ENCODE results near the gene PLCB2. TPM values are rescaled to one million over a fixed set of nuclear protein-coding genes. Genes with fewer than 3 reads are reported as not detected.
A peak's percentile ranks its signal among the peaks of the same experiment; 100 is the strongest.

Gene PLCB2
- total and polyA plus RNA-seq, 9 of the 15 experiments (the other 6 are each of a cell fraction or from before 2014, with no cell fraction given) = 0.37 to 12.3 (median 8.0) TPM

GRCh38 chr15:40329804-40330203 lies 22.1 kb upstream of the PLCB2 start:
- H3K36me3 ChIP-seq (ENCODE audit: control insufficient read depth, insufficient read depth, low read length) = peaks cover 36% of the 10 kb centered on the region
- TF ChIP-seq HCFC1 (IDR thresholded peaks at IDR 0.05; ENCODE audit: low read depth, low read length) = no peak
- TF ChIP-seq POLR2G (IDR thresholded peaks at IDR 0.05; ENCODE audit: low read depth, low read length) = no peak
- TF ChIP-seq, protein P1, sequence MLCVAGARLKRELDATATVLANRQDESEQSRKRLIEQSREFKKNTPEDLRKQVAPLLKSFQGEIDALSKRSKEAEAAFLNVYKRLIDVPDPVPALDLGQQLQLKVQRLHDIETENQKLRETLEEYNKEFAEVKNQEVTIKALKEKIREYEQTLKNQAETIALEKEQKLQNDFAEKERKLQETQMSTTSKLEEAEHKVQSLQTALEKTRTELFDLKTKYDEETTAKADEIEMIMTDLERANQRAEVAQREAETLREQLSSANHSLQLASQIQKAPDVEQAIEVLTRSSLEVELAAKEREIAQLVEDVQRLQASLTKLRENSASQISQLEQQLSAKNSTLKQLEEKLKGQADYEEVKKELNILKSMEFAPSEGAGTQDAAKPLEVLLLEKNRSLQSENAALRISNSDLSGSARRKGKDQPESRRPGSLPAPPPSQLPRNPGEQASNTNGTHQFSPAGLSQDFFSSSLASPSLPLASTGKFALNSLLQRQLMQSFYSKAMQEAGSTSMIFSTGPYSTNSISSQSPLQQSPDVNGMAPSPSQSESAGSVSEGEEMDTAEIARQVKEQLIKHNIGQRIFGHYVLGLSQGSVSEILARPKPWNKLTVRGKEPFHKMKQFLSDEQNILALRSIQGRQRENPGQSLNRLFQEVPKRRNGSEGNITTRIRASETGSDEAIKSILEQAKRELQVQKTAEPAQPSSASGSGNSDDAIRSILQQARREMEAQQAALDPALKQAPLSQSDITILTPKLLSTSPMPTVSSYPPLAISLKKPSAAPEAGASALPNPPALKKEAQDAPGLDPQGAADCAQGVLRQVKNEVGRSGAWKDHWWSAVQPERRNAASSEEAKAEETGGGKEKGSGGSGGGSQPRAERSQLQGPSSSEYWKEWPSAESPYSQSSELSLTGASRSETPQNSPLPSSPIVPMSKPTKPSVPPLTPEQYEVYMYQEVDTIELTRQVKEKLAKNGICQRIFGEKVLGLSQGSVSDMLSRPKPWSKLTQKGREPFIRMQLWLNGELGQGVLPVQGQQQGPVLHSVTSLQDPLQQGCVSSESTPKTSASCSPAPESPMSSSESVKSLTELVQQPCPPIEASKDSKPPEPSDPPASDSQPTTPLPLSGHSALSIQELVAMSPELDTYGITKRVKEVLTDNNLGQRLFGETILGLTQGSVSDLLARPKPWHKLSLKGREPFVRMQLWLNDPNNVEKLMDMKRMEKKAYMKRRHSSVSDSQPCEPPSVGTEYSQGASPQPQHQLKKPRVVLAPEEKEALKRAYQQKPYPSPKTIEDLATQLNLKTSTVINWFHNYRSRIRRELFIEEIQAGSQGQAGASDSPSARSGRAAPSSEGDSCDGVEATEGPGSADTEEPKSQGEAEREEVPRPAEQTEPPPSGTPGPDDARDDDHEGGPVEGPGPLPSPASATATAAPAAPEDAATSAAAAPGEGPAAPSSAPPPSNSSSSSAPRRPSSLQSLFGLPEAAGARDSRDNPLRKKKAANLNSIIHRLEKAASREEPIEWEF (CRISPR knock-in tag; IDR thresholded peaks at IDR 0.05) = no peak
- TF ChIP-seq, protein P2, sequence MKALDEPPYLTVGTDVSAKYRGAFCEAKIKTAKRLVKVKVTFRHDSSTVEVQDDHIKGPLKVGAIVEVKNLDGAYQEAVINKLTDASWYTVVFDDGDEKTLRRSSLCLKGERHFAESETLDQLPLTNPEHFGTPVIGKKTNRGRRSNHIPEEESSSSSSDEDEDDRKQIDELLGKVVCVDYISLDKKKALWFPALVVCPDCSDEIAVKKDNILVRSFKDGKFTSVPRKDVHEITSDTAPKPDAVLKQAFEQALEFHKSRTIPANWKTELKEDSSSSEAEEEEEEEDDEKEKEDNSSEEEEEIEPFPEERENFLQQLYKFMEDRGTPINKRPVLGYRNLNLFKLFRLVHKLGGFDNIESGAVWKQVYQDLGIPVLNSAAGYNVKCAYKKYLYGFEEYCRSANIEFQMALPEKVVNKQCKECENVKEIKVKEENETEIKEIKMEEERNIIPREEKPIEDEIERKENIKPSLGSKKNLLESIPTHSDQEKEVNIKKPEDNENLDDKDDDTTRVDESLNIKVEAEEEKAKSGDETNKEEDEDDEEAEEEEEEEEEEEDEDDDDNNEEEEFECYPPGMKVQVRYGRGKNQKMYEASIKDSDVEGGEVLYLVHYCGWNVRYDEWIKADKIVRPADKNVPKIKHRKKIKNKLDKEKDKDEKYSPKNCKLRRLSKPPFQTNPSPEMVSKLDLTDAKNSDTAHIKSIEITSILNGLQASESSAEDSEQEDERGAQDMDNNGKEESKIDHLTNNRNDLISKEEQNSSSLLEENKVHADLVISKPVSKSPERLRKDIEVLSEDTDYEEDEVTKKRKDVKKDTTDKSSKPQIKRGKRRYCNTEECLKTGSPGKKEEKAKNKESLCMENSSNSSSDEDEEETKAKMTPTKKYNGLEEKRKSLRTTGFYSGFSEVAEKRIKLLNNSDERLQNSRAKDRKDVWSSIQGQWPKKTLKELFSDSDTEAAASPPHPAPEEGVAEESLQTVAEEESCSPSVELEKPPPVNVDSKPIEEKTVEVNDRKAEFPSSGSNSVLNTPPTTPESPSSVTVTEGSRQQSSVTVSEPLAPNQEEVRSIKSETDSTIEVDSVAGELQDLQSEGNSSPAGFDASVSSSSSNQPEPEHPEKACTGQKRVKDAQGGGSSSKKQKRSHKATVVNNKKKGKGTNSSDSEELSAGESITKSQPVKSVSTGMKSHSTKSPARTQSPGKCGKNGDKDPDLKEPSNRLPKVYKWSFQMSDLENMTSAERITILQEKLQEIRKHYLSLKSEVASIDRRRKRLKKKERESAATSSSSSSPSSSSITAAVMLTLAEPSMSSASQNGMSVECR (CRISPR knock-in tag; IDR thresholded peaks at IDR 0.05) = peak; percentile 30; the same call in 1 of the 2 replicates
- TF ChIP-seq TEAD1 (CRISPR knock-in tag; IDR thresholded peaks at IDR 0.05) = 0 out of 4 replicates have a peak, but pooled peaks of 1 of the 2 experiments have one; percentile 36
- TF ChIP-seq, protein P3, sequence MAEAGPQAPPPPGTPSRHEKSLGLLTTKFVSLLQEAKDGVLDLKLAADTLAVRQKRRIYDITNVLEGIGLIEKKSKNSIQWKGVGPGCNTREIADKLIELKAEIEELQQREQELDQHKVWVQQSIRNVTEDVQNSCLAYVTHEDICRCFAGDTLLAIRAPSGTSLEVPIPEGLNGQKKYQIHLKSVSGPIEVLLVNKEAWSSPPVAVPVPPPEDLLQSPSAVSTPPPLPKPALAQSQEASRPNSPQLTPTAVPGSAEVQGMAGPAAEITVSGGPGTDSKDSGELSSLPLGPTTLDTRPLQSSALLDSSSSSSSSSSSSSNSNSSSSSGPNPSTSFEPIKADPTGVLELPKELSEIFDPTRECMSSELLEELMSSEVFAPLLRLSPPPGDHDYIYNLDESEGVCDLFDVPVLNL (CRISPR knock-in tag; IDR thresholded peaks at IDR 0.05; ENCODE audit: low read depth) = no peak
- TF ChIP-seq ZNF311 (CRISPR knock-in tag; IDR thresholded peaks at IDR 0.05) = no peak
- TF ChIP-seq ZNF764 (CRISPR knock-in tag; IDR thresholded peaks at IDR 0.05; ENCODE audit: low read depth) = no peak
- 0 out of 2 replicates have a peak, but pooled peaks have one; percentile 31 for TF ChIP-seq ZNF143 (CRISPR knock-in tag; IDR thresholded peaks at IDR 0.05)
- ATAC-seq = no peak
- H3K4me1 ChIP-seq (replicated peaks in 1 of 2; ENCODE audit: control insufficient read depth in 2 of 2, insufficient read depth in 2 of 2, low read length in 2 of 2) = peaks cover 47 to 82% of the 10 kb centered on the region in 2 experiments
- peak overlapping the region; percentile 65; the same call in 2 of the 3 replicates for H3K27ac ChIP-seq (ENCODE audit: extremely low read depth, low read depth, low read length)
- in situ Hi-C loops (cut with MboI) (no loop called here), intact Hi-C loops (cut with micrococcal nuclease) (no loop called here)
- no peak for FAIRE-seq
- H2AFZ ChIP-seq (ENCODE audit: low read depth, low read length) = no peak overlapping the region
- H3K9ac ChIP-seq (ENCODE audit: insufficient read depth in 1 of 2, low read depth in 2 of 2, low read length in 2 of 2) = peak overlapping the region in 1 of 2 experiments; percentile 34; a peak in 1 of 4 replicates
- H3K79me2 ChIP-seq (ENCODE audit: control insufficient read depth, insufficient read depth, low read length) = peaks cover 12% of the 10 kb centered on the region
- peak overlapping the region; percentile 67; the same call in 1 of the 2 replicates for H3K4me2 ChIP-seq (ENCODE audit: insufficient read depth, low read length)
- BruUV-seq (replicated peaks) = no TSS peak
- no peak overlapping the region for H3K4me3 ChIP-seq
- ChIA-PET CTCF (ENCODE audit: low intra/inter-chr PET ratio) (no interaction called here), POLR2A (interaction anchor here (1.0 to 5.1 kb wide), 2 partner anchors 11 to 28 kb away, joined by 4 to 30 read pairs; partner anchors contain the start of genes CCDC9B and DISP2)
- no peaks in the 10 kb centered on the region for H3K9me3 ChIP-seq (replicated peaks; ENCODE audit: control insufficient read depth, insufficient read depth, low read depth, low read length)
- no peaks in the 10 kb centered on the region for H3K27me3 ChIP-seq (ENCODE audit: control insufficient read depth in 2 of 2, insufficient read depth in 2 of 2, low read length in 2 of 2)
- no peak for DNase-seq (ENCODE audit: extremely low read depth in 1 of 4, low spot score in 3 of 4)
- WGBS (ENCODE audit: insufficient coverage, low coverage, missing lambda C conversion rate) = 77% methylated on average over 7 of the region's 7 CpGs
- H4K20me1 ChIP-seq (replicated peaks; ENCODE audit: control insufficient read depth, insufficient read depth, low read length) = no peaks in the 10 kb centered on the region; the same call in 1 of the 2 replicates
- no peaks in the 10 kb centered on the region for H3K9me1 ChIP-seq (ENCODE audit: control insufficient read depth, insufficient read depth, low read length)
